PC-9 (cell line): Measurements from ENCODE around the gene C1orf56. TPM values are rescaled to one million over a fixed set of nuclear protein-coding genes. Genes with fewer than 3 reads are reported as not detected.

Source experiments
- BruUV-seq: library from RNA; stranded (reverse); fragments of 400-500 nt; replicated peaks from 2 replicates; lab custom pipeline; 2021; lab: Mats Ljungman, UMichigan
- CTCF ChIA-PET: fragments of 300-600 bp; sonication (Branson Sonifier 250); formaldehyde crosslinking; loops from one replicate; lab custom pipeline; 2022; ENCODE audit warnings: antibody characterized with exemption; lab: Charles Lee
- POLR2A ChIA-PET: fragments of 300-600 bp; sonication (Branson Sonifier 250); formaldehyde crosslinking; loops from one replicate; lab custom pipeline; 2022; ENCODE audit warnings: antibody characterized with exemption; ENCODE audit not compliant: unreplicated experiment; lab: Charles Lee
- DNase-seq, 2 experiments: peaks; one replicate each; pipeline versions ENCODE4 v3.0.0 to v3.0.0-alpha.2; 2015 to 2022; ENCODE audit warnings: mixed read lengths in 1 of 2
- H2AFZ ChIP-seq: fragments of 200-600 bp; sonication (generic); 2 replicates; pipeline ENCODE4 v1.8.1; 2017; ENCODE audit warnings: antibody characterized with exemption
- H3F3A ChIP-seq: fragments of 200-600 bp; sonication (generic); 2 replicates; pipeline ENCODE4 v1.8.1; 2017; ENCODE audit warnings: antibody characterized with exemption, mild to moderate bottlenecking, low read depth; ENCODE audit not compliant: insufficient read depth
- H3K27ac ChIP-seq: fragments of 200-600 bp; sonication (generic); 2 replicates; pipeline ENCODE4 v1.6.1; 2016; ENCODE audit warnings: mixed run types
- H3K27me3 ChIP-seq: fragments of 200-600 bp; sonication (generic); 2 replicates; pipeline ENCODE4 v1.6.1; 2016; ENCODE audit warnings: low read depth, mixed run types; ENCODE audit not compliant: insufficient read depth
- H3K36me3 ChIP-seq: fragments of 200-600 bp; sonication (generic); 2 replicates; pipeline ENCODE4 v1.6.1; 2016; ENCODE audit warnings: low read depth, mixed run types
- H3K4me1 ChIP-seq: fragments of 200-600 bp; sonication (generic); replicated peaks from 2 replicates; pipeline ENCODE4 v1.6.1; 2016; ENCODE audit warnings: mixed run types; ENCODE audit not compliant: insufficient read depth
- H3K4me2 ChIP-seq: fragments of 200-600 bp; sonication (generic); 2 replicates; pipeline ENCODE4 v1.6.1; 2017; ENCODE audit warnings: mixed run types
- H3K4me3 ChIP-seq: fragments of 200-600 bp; sonication (generic); 2 replicates; pipeline ENCODE4 v1.6.1; 2016; ENCODE audit warnings: mixed run types
- H3K79me2 ChIP-seq: fragments of 200-600 bp; sonication (generic); 2 replicates; pipeline ENCODE4 v1.6.1; 2017; ENCODE audit warnings: low read depth, mixed run types
- H3K9me2 ChIP-seq: fragments of 200-600 bp; sonication (generic); 2 replicates; pipeline ENCODE4 v1.8.1; 2017; ENCODE audit warnings: mild to moderate bottlenecking; ENCODE audit not compliant: insufficient read depth
- H3K9me3 ChIP-seq: fragments of 200-600 bp; sonication (generic); 2 replicates; pipeline ENCODE4 v1.8.1; 2016; ENCODE audit warnings: low read depth; ENCODE audit not compliant: insufficient read depth
- H4K20me1 ChIP-seq: fragments of 200-600 bp; sonication (generic); 2 replicates; pipeline ENCODE4 v1.8.1; 2017; ENCODE audit not compliant: insufficient read depth
- CTCF ChIP-seq: fragments of 200-600 bp; sonication (generic); conservative IDR thresholded peaks from 2 replicates; pipeline ENCODE4 v1.6.1; 2017; ENCODE audit warnings: mixed run types, antibody characterized with exemption, mild to moderate bottlenecking, moderate library complexity
- EZH2 ChIP-seq: fragments of 200-600 bp; sonication (generic); IDR thresholded peaks from 2 replicates; pipeline ENCODE4 v1.8.0; 2017; ENCODE audit warnings: antibody characterized with exemption, low read depth
- intact Hi-C: fragments of 100-400 bp; cut with micrococcal nuclease; formaldehyde crosslinking; loops from one replicate; pipeline ENCODE4 v1.10.0; 2022; ENCODE audit not compliant: unreplicated experiment
- total RNA-seq: library from RNA; stranded (reverse); gene quantifications from 2 replicates; pipeline ENCODE4 v1.2.3, GENCODE V29; 2021

Gene C1orf56
- total RNA-seq, 1 experiment from 2014 or later, result 1.8 TPM

GRCh38 chr1:151002051-151002450, 45.5 kb upstream of the C1orf56 start:
- DNase-seq, result no peak
- intact Hi-C loops, result no loop called here
- H4K20me1 ChIP-seq, result no peaks in the 10 kb centered on the region
- no peaks in the 10 kb centered on the region for H3K27me3 ChIP-seq
- H3F3A ChIP-seq, result peaks cover 18% of the 10 kb centered on the region
- CTCF ChIA-PET, result interaction anchor here (0.6 kb wide), 1 partner anchor 28 kb away, joined by 5 read pairs; the partner anchor contains the start of gene CERS2
- no peaks in the 10 kb centered on the region for H3K9me2 ChIP-seq
- H3K4me2 ChIP-seq, result no peak overlapping the region
- no peak overlapping the region for H3K27ac ChIP-seq
- POLR2A ChIA-PET, result interaction anchor here (0.7 kb wide), 1 partner anchor 743 kb away, joined by 4 read pairs; no protein-coding TSS in a partner anchor
- no peaks in the 10 kb centered on the region for H3K9me3 ChIP-seq
- H2AFZ ChIP-seq, result no peak overlapping the region
- H3K79me2 ChIP-seq, result no peaks in the 10 kb centered on the region
- peaks cover 40% of the 10 kb centered on the region for H3K4me1 ChIP-seq
- no peak overlapping the region for H3K4me3 ChIP-seq
- BruUV-seq, result no TSS peak
- TF ChIP-seq EZH2 (no peak), CTCF (no peak)
- H3K36me3 ChIP-seq, result no peaks in the 10 kb centered on the region

GRCh38 chr1:151002611-151003010, 44.9 kb upstream of the C1orf56 start:
- H3K27me3 ChIP-seq, result no peaks in the 10 kb centered on the region
- H3K27ac ChIP-seq, result no peak overlapping the region
- no peaks in the 10 kb centered on the region for H3K9me2 ChIP-seq
- H3K36me3 ChIP-seq, result no peaks in the 10 kb centered on the region
- H3K9me3 ChIP-seq, result no peaks in the 10 kb centered on the region
- no peak overlapping the region for H3K4me3 ChIP-seq
- ChIA-PET POLR2A (interaction anchor here (0.9 kb wide), 1 partner anchor 740 kb away, joined by 5 read pairs; no protein-coding TSS in a partner anchor), CTCF (interaction anchor here (1.2 kb wide), 1 partner anchor 21 kb away, joined by 3 read pairs; no protein-coding TSS in a partner anchor)
- no peak overlapping the region for H3K4me2 ChIP-seq
- H4K20me1 ChIP-seq, result no peaks in the 10 kb centered on the region
- BruUV-seq, result no TSS peak
- H3K79me2 ChIP-seq, result no peaks in the 10 kb centered on the region
- no peak overlapping the region for H2AFZ ChIP-seq
- H3F3A ChIP-seq, result peaks cover 24% of the 10 kb centered on the region
- no peak for DNase-seq
- TF ChIP-seq EZH2 (no peak), CTCF (no peak)
- intact Hi-C loops, result no loop called here
- peaks cover 46% of the 10 kb centered on the region for H3K4me1 ChIP-seq

GRCh38 chr1:151003180-151003579, 44.4 kb upstream of the C1orf56 start:
- Histone ChIP-seq H3K36me3 (no peaks in the 10 kb centered on the region), H3K27me3 (no peaks in the 10 kb centered on the region), H3K4me2 (no peak overlapping the region), H3K4me1 (peaks cover 50% of the 10 kb centered on the region), H3K79me2 (no peaks in the 10 kb centered on the region), H3K9me2 (no peaks in the 10 kb centered on the region), H3K9me3 (no peaks in the 10 kb centered on the region), H4K20me1 (no peaks in the 10 kb centered on the region), H3K4me3 (no peak overlapping the region), H2AFZ (no peak overlapping the region), H3F3A (peaks cover 28% of the 10 kb centered on the region), H3K27ac (no peak overlapping the region)
- TF ChIP-seq CTCF, result no peak
- no peak for TF ChIP-seq EZH2
- intact Hi-C loops, result no loop called here
- BruUV-seq, result no TSS peak
- no peak for DNase-seq
- POLR2A ChIA-PET, result interaction anchor here (0.6 to 0.9 kb wide), 2 partner anchors 44 to 741 kb away, joined by 3 to 5 read pairs; no protein-coding TSS in a partner anchor
- CTCF ChIA-PET, result interaction anchor here (1.2 kb wide), 1 partner anchor 22 kb away, joined by 3 read pairs; no protein-coding TSS in a partner anchor
